ENCODE data around the gene SSPN.

- TF ChIP-seq CTCF (IDR thresholded peaks at IDR 0.05) (no peak), POLR2A (IDR thresholded peaks at IDR 0.05) (no peak)
These were observed 23.4 kb upstream of the SSPN start for GRCh38 chr12:26172013-26172412.
